Activated CD8-positive, alpha-beta T cell treated with anti-CD3 and anti-CD28 coated beads, Interleukin-2, amount 10 ng/mL, durations not matched to agents 7 days and 5 days (primary cell): ENCODE results near the gene ABCA10. TPM values are rescaled to one million over a fixed set of nuclear protein-coding genes. Genes with fewer than 3 reads are reported as not detected.
"Not testable (repeated sequence)": the region's sequence is repeated elsewhere in the genome, so short reads cannot be mapped to it uniquely, and the experiment has no call there.

Experiments used
- ATAC-seq: fragments of 150-1000 bp; cut with Tn5 transposase; one replicate; pipeline ENCODE4 v1.10.0; 2021; ENCODE audit warnings: moderate library complexity
- CTCF ChIA-PET: fragments of 350-600 bp; sonication (Branson Sonifier 250); formaldehyde crosslinking; loops from one replicate; lab custom pipeline; 2021; ENCODE audit warnings: antibody characterized with exemption; lab: Charles Lee
- POLR2A ChIA-PET: fragments of 350-600 bp; sonication (Branson Sonifier 250); formaldehyde crosslinking; loops from one replicate; lab custom pipeline; 2021; ENCODE audit warnings: antibody characterized with exemption; lab: Charles Lee
- DNase-seq: peaks from one replicate; pipeline ENCODE4 v3.0.0-alpha.2; 2020
- H3K27ac Mint-ChIP-seq: one replicate; pipeline ENCODE4 v1.8.0; 2021; ENCODE audit warnings: mild to moderate bottlenecking, mixed read lengths
- H3K27me3 Mint-ChIP-seq: one replicate; pipeline ENCODE4 v1.8.0; 2021; ENCODE audit warnings: low read depth, mixed read lengths
- H3K36me3 Mint-ChIP-seq: one replicate; pipeline ENCODE4 v1.8.0; 2021; ENCODE audit warnings: low read depth, mixed read lengths
- H3K4me1 Mint-ChIP-seq: one replicate; pipeline ENCODE4 v1.8.0; 2021; ENCODE audit warnings: low read depth, mixed read lengths
- H3K4me3 Mint-ChIP-seq: one replicate; pipeline ENCODE4 v1.8.0; 2021; ENCODE audit warnings: mild to moderate bottlenecking, mixed read lengths
- H3K9me3 Mint-ChIP-seq: one replicate; pipeline ENCODE4 v1.8.0; 2022; ENCODE audit warnings: mixed read lengths; ENCODE audit not compliant: insufficient read depth
- total RNA-seq, 2 experiments: library from RNA; stranded (reverse); gene quantifications; one replicate each; pipeline ENCODE4 v1.2.3, GENCODE V29; 2021

The ABCA10 gene
- total RNA-seq, 2 experiments from 2014 or later, result 0.26 to 0.32 TPM

DNA sequence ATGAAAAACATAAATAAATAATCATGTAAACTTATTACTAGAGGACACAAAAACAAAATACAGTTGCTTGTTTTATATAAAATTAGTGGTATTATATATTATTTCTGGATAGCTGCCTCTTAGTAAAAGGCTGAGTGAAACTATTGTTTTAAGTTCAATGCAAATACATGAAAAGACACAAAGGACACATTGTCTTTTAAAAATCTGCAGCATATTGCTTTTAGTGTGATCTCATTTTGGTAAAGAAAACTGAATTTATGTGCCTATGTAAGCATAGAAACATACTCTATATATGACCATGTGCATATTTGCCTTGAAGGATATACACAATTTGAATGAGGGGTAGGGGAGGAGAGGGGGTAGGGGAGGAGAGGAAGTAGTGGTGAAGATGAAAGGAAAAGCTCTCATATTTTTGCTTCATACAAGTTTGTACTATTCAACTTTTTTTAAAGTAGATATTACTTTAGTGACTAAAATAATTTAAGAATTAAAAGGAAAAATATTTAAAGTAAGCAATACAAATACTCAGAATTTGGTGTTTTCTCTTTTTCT is 5.8 kb downstream of the ABCA10 start:
- peaks cover 10% of the 10 kb centered on the region for H3K4me1 Mint-ChIP-seq
- ChIA-PET POLR2A (no interaction called here), CTCF (no interaction called here)
- DNase-seq (no peak), ATAC-seq (no peak)
- no peak overlapping the region for H3K4me3 Mint-ChIP-seq
- H3K27ac Mint-ChIP-seq, result no peak overlapping the region
- H3K36me3 Mint-ChIP-seq, result no peaks in the 10 kb centered on the region
- H3K9me3 Mint-ChIP-seq, result no peaks in the 10 kb centered on the region
- no peaks in the 10 kb centered on the region for H3K27me3 Mint-ChIP-seq

DNA sequence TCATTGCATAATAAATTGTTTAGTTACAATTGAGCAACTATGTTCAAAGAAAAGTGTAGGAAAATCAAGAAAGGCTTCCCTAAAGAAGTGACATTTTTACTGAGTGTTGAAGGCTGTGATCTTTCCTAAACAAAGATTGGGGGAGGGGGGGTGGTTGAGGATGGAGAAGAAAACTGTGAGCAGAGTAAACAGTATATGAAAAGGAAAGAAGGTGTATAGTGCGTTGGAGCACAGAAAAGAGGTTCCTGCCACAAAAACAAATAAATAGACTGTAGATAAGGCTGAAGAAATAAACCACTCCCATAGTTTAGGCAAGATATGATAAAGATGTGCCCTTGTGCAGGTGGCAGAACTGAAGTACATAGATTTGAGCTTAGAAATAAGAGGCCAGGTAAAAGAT is 8.5 kb downstream of the ABCA10 start:
- Mint-ChIP-seq H3K4me1 (peaks cover 6% of the 10 kb centered on the region), H3K27ac (no peak overlapping the region), H3K27me3 (no peaks in the 10 kb centered on the region), H3K36me3 (no peaks in the 10 kb centered on the region), H3K4me3 (no peak overlapping the region), H3K9me3 (no peaks in the 10 kb centered on the region)
- DNase-seq (no peak), ATAC-seq (no peak)
- POLR2A ChIA-PET, result no interaction called here
- CTCF ChIA-PET, result no interaction called here

DNA sequence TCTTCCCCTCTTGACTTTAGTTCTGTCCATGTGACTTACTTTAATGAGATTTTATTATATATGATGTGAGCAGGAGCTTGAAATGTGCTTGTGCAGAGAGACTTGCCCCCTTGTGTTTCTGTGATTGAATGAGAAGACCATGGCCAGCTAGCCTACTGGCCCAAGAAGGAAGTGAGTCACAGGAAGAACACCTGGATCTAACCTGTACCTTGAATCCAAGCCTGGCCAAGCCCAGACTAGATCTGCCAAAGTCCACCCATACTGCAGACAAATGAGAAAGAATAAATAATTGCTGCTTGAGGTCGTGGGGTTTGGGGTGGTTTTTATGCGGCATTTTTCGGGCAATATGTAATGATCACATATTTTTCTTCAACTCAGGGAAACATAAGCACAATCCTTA is 9.6 kb downstream of the ABCA10 start:
- Mint-ChIP-seq H3K9me3 (no peaks in the 10 kb centered on the region), H3K4me1 (peaks cover 5% of the 10 kb centered on the region), H3K36me3 (no peaks in the 10 kb centered on the region), H3K27me3 (no peaks in the 10 kb centered on the region), H3K4me3 (no peak overlapping the region), H3K27ac (no peak overlapping the region)
- ChIA-PET POLR2A (no interaction called here), CTCF (no interaction called here)
- ATAC-seq (no peak), DNase-seq (no peak)

DNA sequence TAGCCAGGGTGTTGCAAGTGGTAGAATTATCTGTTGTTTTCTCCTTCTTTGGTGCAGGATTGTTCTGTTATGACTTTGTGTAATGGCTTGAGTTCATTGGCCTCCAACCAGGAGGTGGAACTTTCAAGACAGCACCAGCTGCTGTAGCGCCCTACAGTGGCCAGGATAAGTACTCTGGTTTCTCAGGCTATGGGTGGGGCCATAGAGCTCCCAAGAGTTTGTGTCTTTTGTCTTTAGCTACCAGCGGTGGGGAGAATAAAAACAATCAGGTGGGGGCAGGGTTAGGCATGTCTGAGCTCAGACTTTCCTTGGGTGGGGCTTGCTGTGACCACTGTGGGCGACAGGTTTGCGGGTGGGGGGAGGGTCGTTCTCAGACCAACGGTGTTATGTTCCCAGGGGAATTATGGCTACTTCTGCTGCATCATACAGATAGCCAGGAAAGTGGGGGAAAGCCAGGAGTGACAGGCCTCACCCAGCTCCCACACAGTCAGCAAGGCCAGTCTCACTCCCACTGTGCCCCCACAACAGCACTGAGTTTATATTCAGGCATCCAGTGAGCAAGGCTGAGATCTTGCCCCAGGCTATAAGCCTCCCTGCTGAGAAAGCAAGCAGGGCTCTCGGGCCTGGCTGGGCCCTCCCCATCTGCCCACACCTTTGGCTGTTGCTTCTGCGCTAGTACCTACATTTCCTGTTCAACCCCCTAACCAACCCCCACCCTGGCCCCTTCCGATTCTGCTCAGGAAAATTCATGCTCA is 15.4 kb downstream of the ABCA10 start:
- POLR2A ChIA-PET, result no interaction called here
- CTCF ChIA-PET, result no interaction called here
- Mint-ChIP-seq H3K36me3 (no peaks in the 10 kb centered on the region), H3K4me3 (no peak overlapping the region), H3K27ac (no peak overlapping the region), H3K27me3 (no peaks in the 10 kb centered on the region), H3K9me3 (no peaks in the 10 kb centered on the region), H3K4me1 (no peaks in the 10 kb centered on the region)
- DNase-seq, result no peak
- no peak for ATAC-seq

DNA sequence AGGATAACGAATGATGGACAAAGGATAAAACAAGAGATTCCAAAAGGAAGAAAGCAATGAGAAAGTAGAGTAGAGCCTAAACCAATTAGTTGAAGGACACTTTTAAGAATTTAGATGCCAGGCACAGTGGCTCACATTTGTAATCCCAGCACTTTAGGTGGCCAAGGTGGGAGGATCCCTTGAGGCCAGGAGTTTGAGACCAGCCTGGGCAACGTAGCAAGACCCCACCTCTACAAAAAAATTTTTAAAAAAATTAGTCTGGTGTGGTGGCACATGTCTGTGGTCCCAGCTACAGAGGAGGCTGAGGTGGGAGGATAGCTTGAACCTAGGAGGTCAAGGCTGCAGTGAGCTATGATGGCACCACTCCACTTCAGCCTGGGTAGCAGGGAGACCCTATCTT is 20.0 kb downstream of the ABCA10 start:
- POLR2A ChIA-PET, result no interaction called here
- Mint-ChIP-seq H3K27ac (no peak overlapping the region), H3K27me3 (no peaks in the 10 kb centered on the region), H3K9me3 (no peaks in the 10 kb centered on the region), H3K36me3 (no peaks in the 10 kb centered on the region), H3K4me3 (no peak overlapping the region), H3K4me1 (no peaks in the 10 kb centered on the region)
- DNase-seq (no peak), ATAC-seq (no peak)
- CTCF ChIA-PET, result no interaction called here

DNA sequence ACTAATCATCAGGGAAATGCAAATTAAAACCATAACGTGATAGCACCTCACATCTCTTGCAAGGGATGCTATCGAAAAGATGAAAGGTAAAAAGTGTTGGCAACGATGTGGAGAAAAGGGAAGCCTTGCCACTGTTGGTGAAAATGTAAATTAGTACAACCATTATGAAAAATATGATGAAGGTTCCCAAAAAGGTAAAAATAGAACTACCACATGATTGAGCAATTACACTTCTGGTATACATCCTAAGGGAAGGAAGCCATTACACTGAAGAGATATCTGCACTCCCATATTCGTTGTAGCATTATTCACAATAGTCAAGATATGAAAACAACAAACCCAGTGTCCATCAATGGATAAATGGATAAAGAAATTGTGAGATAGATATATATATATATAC is 21.5 kb downstream of the ABCA10 start:
- no peak overlapping the region for H3K27ac Mint-ChIP-seq
- no peak for ATAC-seq
- H3K4me1 Mint-ChIP-seq, result no peaks in the 10 kb centered on the region
- H3K9me3 Mint-ChIP-seq, result no peaks in the 10 kb centered on the region
- ChIA-PET POLR2A (no interaction called here), CTCF (no interaction called here)
- H3K36me3 Mint-ChIP-seq, result no peaks in the 10 kb centered on the region
- H3K27me3 Mint-ChIP-seq, result no peaks in the 10 kb centered on the region
- no peak overlapping the region for H3K4me3 Mint-ChIP-seq
- DNase-seq, result no peak

DNA sequence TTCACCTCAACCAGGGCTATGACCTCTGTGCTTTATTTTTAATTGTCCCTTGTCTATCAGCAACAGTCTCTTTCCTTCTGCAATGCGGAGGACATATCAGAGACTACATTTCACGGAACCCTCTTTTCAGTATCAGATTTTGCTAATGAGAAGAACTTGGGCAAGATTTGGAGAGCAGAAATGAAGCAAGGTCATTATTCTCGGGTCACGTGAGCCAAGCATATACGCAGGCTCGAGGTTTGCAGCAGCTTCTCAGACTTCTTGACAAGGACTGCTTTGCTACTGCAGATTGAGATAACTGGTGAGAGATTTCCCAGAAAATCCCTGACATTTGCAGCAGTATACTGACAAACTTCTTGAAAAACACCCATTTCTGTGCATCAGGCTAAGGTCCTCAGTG is 30.4 kb downstream of the ABCA10 start:
- no peak overlapping the region for H3K4me3 Mint-ChIP-seq
- H3K9me3 Mint-ChIP-seq, result no peaks in the 10 kb centered on the region
- DNase-seq, result no peak
- no peaks in the 10 kb centered on the region for H3K27me3 Mint-ChIP-seq
- no peaks in the 10 kb centered on the region for H3K4me1 Mint-ChIP-seq
- POLR2A ChIA-PET, result no interaction called here
- ATAC-seq, result no peak
- H3K36me3 Mint-ChIP-seq, result no peaks in the 10 kb centered on the region
- no peak overlapping the region for H3K27ac Mint-ChIP-seq
- CTCF ChIA-PET, result no interaction called here

DNA sequence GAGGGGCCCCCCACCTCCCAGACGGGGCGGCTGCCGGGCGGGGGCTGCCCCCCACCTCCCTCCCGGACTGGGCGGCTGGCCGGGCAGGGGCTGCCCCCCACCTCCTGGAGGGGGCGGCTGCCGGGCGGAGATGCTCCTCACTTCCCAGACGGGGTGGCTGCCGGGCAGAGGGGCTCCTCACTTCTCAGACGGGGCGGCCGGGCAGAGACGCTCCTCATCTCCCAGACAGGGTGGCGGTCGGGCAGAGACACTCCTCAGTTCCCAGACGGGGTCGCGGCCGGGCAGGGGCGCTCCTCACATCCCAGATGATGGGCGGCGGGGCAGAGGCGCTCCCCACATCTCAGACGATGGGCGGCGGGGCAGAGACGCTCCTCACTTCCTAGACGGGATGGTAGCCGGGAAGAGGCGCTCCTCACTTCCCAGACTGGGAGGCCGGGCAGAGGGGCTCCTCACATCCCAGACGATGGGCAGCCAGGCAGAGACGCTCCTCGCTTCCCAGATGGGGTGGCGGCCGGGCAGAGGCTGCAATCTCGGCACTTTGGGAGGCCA is 32.4 kb downstream of the ABCA10 start:
- POLR2A ChIA-PET, H3K4me3 Mint-ChIP-seq: not testable (repeated sequence)

DNA sequence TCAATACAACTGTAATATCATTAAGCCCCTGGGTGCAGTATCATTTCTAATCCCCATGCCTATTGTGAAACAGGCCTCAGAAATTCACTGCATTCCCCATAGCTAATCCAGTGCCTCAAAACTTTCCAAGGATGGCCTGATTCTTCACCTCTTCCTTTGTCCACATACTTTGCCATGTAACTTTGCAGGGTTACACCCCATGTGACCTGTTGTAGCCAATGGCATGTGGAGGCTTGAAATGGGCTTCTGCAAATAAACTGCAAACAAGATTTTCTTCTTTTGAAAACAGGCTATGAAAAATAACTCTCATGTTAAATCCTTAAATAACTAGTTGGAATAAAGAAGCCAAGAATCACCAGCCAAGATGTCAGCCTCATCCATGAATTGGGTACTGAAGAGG is 35.9 kb downstream of the ABCA10 start:
- ATAC-seq (no peak), DNase-seq (no peak)
- ChIA-PET CTCF (no interaction called here), POLR2A (no interaction called here)
- H3K4me1 Mint-ChIP-seq, result no peaks in the 10 kb centered on the region
- H3K4me3 Mint-ChIP-seq, result no peak overlapping the region
- H3K27me3 Mint-ChIP-seq, result no peaks in the 10 kb centered on the region
- no peak overlapping the region for H3K27ac Mint-ChIP-seq
- no peaks in the 10 kb centered on the region for H3K36me3 Mint-ChIP-seq
- no peaks in the 10 kb centered on the region for H3K9me3 Mint-ChIP-seq

More for the DNA sequence above, 32.4 kb downstream of the ABCA10 start:
- DNase-seq, H3K36me3 Mint-ChIP-seq, CTCF ChIA-PET, H3K27me3 Mint-ChIP-seq, H3K27ac Mint-ChIP-seq, ATAC-seq, H3K9me3 Mint-ChIP-seq, H3K4me1 Mint-ChIP-seq: not testable (repeated sequence)

DNA sequence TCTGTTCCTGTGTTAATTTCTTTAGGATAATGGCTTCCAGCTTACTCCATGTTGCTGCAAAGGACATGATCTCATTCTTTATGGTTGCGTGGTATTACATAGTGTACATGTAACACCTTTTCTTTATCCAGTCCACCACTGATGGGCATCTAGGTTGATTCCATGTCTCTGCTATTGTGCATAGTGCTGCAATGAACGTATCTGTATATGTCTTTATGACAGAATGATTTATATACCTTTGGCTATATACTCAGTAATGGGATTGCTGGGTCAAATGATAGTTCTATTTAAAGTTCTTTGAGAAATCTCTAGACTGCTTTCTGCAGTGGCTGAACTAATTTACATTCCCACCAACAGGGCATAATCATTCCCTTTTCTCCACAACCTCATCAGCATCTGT is 39.8 kb downstream of the ABCA10 start:
- ATAC-seq (no peak), DNase-seq (no peak)
- H3K4me3 Mint-ChIP-seq, result no peak overlapping the region
- ChIA-PET POLR2A (no interaction called here), CTCF (no interaction called here)
- no peaks in the 10 kb centered on the region for H3K4me1 Mint-ChIP-seq
- no peaks in the 10 kb centered on the region for H3K27me3 Mint-ChIP-seq
- H3K9me3 Mint-ChIP-seq, result no peaks in the 10 kb centered on the region
- no peak overlapping the region for H3K27ac Mint-ChIP-seq
- no peaks in the 10 kb centered on the region for H3K36me3 Mint-ChIP-seq

DNA sequence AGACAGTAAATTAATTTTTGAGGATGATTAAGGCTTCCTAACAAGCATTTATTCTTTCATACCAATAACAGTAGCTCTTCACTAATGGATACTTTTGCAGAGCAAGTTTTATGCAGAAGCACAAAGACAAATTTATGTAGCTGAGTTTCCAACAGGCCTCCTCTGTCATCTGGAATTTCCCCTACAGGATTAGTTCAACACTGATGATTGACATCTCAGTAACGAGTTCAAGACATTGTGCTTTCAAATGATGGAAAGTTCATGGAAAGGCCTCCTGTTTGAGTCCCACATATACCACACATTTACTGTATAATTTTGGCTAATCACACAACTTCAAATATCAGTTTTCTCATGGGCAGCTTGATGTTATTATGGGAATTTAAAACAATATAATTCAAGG is 40.6 kb downstream of the ABCA10 start:
- Mint-ChIP-seq H3K4me1 (no peaks in the 10 kb centered on the region), H3K4me3 (no peak overlapping the region), H3K36me3 (no peaks in the 10 kb centered on the region), H3K27ac (no peak overlapping the region), H3K9me3 (no peaks in the 10 kb centered on the region), H3K27me3 (no peaks in the 10 kb centered on the region)
- ATAC-seq (no peak), DNase-seq (no peak)
- ChIA-PET POLR2A (no interaction called here), CTCF (no interaction called here)

DNA sequence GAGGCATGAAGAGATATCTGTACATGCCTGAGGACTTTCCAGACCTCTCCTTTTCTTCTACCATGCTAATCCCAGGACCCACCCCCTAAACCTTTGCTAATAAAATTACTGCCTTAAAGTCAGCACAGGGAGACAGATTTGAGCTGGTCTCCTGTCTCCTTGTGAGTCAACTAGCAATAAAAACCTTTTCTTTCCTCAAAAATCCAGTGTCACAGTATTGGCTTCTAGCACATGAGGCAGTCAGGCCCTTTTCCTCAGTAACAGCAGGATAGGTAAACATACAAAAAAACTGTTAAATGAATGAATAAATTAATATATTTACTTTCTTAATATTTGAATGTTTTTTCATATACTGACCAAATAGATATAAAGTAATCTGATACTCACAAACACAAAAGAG is 41.3 kb downstream of the ABCA10 start:
- ATAC-seq (no peak), DNase-seq (no peak)
- POLR2A ChIA-PET, result no interaction called here
- H3K27me3 Mint-ChIP-seq, result no peaks in the 10 kb centered on the region
- no peak overlapping the region for H3K4me3 Mint-ChIP-seq
- CTCF ChIA-PET, result no interaction called here
- H3K27ac Mint-ChIP-seq, result no peak overlapping the region
- H3K36me3 Mint-ChIP-seq, result no peaks in the 10 kb centered on the region
- H3K9me3 Mint-ChIP-seq, result no peaks in the 10 kb centered on the region
- H3K4me1 Mint-ChIP-seq, result no peaks in the 10 kb centered on the region
